T follicular helper cell (primary cell): ENCODE data around the gene CD300LD.
"Not testable (repeated sequence)": the region's sequence is repeated elsewhere in the genome, so short reads cannot be mapped to it uniquely, and the experiment has no call there.

Experiments
- DNase-seq: peaks from one replicate; pipeline ENCODE4 v3.0.0-alpha.2; 2020; ENCODE audit warnings: low read depth
- total RNA-seq, 2 experiments: gene quantifications; one replicate each; lab custom pipeline; 2026; lab: John Stamatoyannopoulos, UW

The CD300LD gene
- total RNA-seq, result 0 to 0.04 reads per million in 2 experiments

- no peak for DNase-seq
Measured at GRCh38 chr17:74592087-74592990, at the start of gene CD300LD. Gene CD300LD, minus strand, starts transcription at chr17:74592283. Its CDS starts 81 bp downstream, at chr17:74592202.

- no peak for DNase-seq
Measured at GRCh38 chr17:74641224-74641957, 49.3 kb upstream of the CD300LD start.

GRCh38 chr17:74639704-74640151 lies 47.6 kb upstream of the CD300LD start:
- DNase-seq, result no peak

- DNase-seq, result no peak
Measured at GRCh38 chr17:74637926-74638325, 45.8 kb upstream of the CD300LD start.

GRCh38 chr17:74637265-74637664 lies 45.2 kb upstream of the CD300LD start:
- DNase-seq, result no peak

- DNase-seq, result not testable (repeated sequence)
Measured at GRCh38 chr17:74636541-74637085, 44.5 kb upstream of the CD300LD start.

- DNase-seq, result no peak
Measured at GRCh38 chr17:74635418-74635817, 43.3 kb upstream of the CD300LD start.

- DNase-seq, result no peak
Measured at GRCh38 chr17:74633326-74633725, 41.2 kb upstream of the CD300LD start.

- DNase-seq, result no peak
Measured at GRCh38 chr17:74632617-74633016, 40.5 kb upstream of the CD300LD start.

- no peak for DNase-seq
Measured at GRCh38 chr17:74631468-74632450, 39.7 kb upstream of the CD300LD start.

- not testable (repeated sequence) for DNase-seq
Measured at GRCh38 chr17:74630251-74630650, 38.2 kb upstream of the CD300LD start.

- no peak for DNase-seq
Measured at GRCh38 chr17:74625661-74626060, 33.6 kb upstream of the CD300LD start.

- no peak for DNase-seq
Measured at GRCh38 chr17:74624131-74624530, 32.0 kb upstream of the CD300LD start.

GRCh38 chr17:74623693-74624093 lies 31.6 kb upstream of the CD300LD start, which contains the start of gene CD300E:
Gene CD300E, minus strand, starts transcription at chr17:74623738. Its CDS starts 117 bp downstream, at chr17:74623621.
- DNase-seq, result no peak

- DNase-seq, result no peak
Measured at GRCh38 chr17:74619077-74619673, 27.1 kb upstream of the CD300LD start.

- no peak for DNase-seq
Measured at GRCh38 chr17:74618451-74618850, 26.4 kb upstream of the CD300LD start.

- no peak for DNase-seq
Measured at GRCh38 chr17:74616696-74617095, 24.6 kb upstream of the CD300LD start.

GRCh38 chr17:74612046-74612445 lies 20.0 kb upstream of the CD300LD start:
- DNase-seq, result no peak

- DNase-seq, result no peak
Measured at GRCh38 chr17:74610108-74610507, 18.0 kb upstream of the CD300LD start.

- no peak for DNase-seq
Measured at GRCh38 chr17:74608511-74608910, 16.4 kb upstream of the CD300LD start.

GRCh38 chr17:74607221-74607620 lies 15.1 kb upstream of the CD300LD start:
- DNase-seq, result no peak
